Measurements from ENCODE around the gene TFB2M. TPM values are rescaled to one million over a fixed set of nuclear protein-coding genes. Genes with fewer than 3 reads are reported as not detected.

TFB2M gene
- 15.5 and 16.9 TPM in 2 replicates for total RNA-seq

GRCh38 chr1:246566128-246566812, at the start of gene TFB2M, which contains the start of gene CNST:
TSS of gene TFB2M (minus strand) at chr1:246566261. CDS start at chr1:246566138, 123 bp downstream.
TSS of gene CNST (plus strand) at chr1:246566456. CDS start at chr1:246591563, 25,107 bp downstream.

GRCh38 chr1:246506674-246507481, 59.2 kb downstream of the TFB2M start, which contains the start of gene SMYD3:
TSS of gene SMYD3 (minus strand) at chr1:246507279.

Other genes with a start within 250 kb of the TFB2M start
- gene SMYD3, start 59.0 kb downstream of the TFB2M start, total RNA-seq, result 42.2 and 80.5 TPM in 2 replicates
- 22.9 and 28.2 TPM in 2 replicates for gene CNST, start 195 bp upstream of the TFB2M start, total RNA-seq
- 53.5 and 68.4 TPM in 2 replicates for gene SCCPDH, start 158.1 kb upstream of the TFB2M start, total RNA-seq